Keratinocyte (primary cell): ENCODE results near the gene BMS1.

Source experiments
- EZH2 ChIP-seq: IDR thresholded peaks from one replicate; pipeline ENCODE4 v1.6.1; 2012; ENCODE audit warnings: inconsistent platforms, mild to moderate bottlenecking, low read length, moderate library complexity
- TF ChIP-seq, protein P1 (sequence below), 3 experiments: IDR thresholded peaks in 1 of 3; conservative IDR thresholded peaks in 1 of 3; optimal IDR thresholded peaks in 1 of 3; 2 replicates in 2 of 3; 3 replicates in 1 of 3; pipeline versions ENCODE3 to v1.5.1; 2011; ENCODE audit warnings: low read length in 3 of 3, mild to moderate bottlenecking in 3 of 3, moderate library complexity in 2 of 3, control low read depth in 1 of 3, inconsistent platforms in 1 of 3; ENCODE audit not compliant: insufficient read depth in 2 of 3; ENCODE audit errors: extremely low read depth in 1 of 3

- TF ChIP-seq, protein P1, sequence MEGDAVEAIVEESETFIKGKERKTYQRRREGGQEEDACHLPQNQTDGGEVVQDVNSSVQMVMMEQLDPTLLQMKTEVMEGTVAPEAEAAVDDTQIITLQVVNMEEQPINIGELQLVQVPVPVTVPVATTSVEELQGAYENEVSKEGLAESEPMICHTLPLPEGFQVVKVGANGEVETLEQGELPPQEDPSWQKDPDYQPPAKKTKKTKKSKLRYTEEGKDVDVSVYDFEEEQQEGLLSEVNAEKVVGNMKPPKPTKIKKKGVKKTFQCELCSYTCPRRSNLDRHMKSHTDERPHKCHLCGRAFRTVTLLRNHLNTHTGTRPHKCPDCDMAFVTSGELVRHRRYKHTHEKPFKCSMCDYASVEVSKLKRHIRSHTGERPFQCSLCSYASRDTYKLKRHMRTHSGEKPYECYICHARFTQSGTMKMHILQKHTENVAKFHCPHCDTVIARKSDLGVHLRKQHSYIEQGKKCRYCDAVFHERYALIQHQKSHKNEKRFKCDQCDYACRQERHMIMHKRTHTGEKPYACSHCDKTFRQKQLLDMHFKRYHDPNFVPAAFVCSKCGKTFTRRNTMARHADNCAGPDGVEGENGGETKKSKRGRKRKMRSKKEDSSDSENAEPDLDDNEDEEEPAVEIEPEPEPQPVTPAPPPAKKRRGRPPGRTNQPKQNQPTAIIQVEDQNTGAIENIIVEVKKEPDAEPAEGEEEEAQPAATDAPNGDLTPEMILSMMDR (optimal IDR thresholded peaks at IDR 0.05 in 1 of 3, IDR thresholded peaks at IDR 0.05 in 1 of 3, conservative IDR thresholded peaks at IDR 0.05 in 1 of 3; ENCODE audit: extremely low read depth in 1 of 3, insufficient read depth in 2 of 3, low read length in 3 of 3) = no peak
- TF ChIP-seq EZH2 = no peak
These were observed 626 bp upstream of the BMS1 start for GRCh38 chr10:42781893-42782445.
